Endothelial cell (in vitro differentiated cells): ENCODE measurements around the gene DOCK4. TPM values are rescaled to one million over a fixed set of nuclear protein-coding genes. Genes with fewer than 3 reads are reported as not detected.

Experiments used
- DNase-seq: peaks from one replicate; pipeline ENCODE4 v3.0.0; 2021; ENCODE audit warnings: low spot score
- H3K27ac Mint-ChIP-seq: one replicate; pipeline ENCODE4 v1.8.0; 2021; ENCODE audit warnings: mixed read lengths, inconsistent platforms; ENCODE audit not compliant: unreplicated experiment
- H3K27me3 Mint-ChIP-seq: one replicate; pipeline ENCODE4 v1.8.0; 2021; ENCODE audit warnings: mild to moderate bottlenecking, moderate library complexity, mixed read lengths, inconsistent platforms; ENCODE audit not compliant: unreplicated experiment
- H3K36me3 Mint-ChIP-seq: one replicate; pipeline ENCODE4 v1.8.0; 2021; ENCODE audit warnings: mild to moderate bottlenecking, low read depth, mixed read lengths, inconsistent platforms; ENCODE audit not compliant: unreplicated experiment
- H3K4me1 Mint-ChIP-seq: one replicate; pipeline ENCODE4 v1.8.0; 2021; ENCODE audit warnings: mild to moderate bottlenecking, mixed read lengths, inconsistent platforms; ENCODE audit not compliant: unreplicated experiment
- H3K4me3 Mint-ChIP-seq: one replicate; pipeline ENCODE4 v1.8.0; 2021; ENCODE audit warnings: mild to moderate bottlenecking, mixed read lengths, inconsistent platforms; ENCODE audit not compliant: unreplicated experiment
- H3K9me3 Mint-ChIP-seq: one replicate; pipeline ENCODE4 v1.8.0; 2021; ENCODE audit warnings: mixed read lengths, inconsistent platforms; ENCODE audit not compliant: unreplicated experiment
- CTCF ChIP-seq: fragments of 200-600 bp; sonication (generic); IDR thresholded peaks from one replicate; pipeline ENCODE4 v1.5.0; 2021; ENCODE audit warnings: antibody characterized with exemption; ENCODE audit not compliant: unreplicated experiment
- total RNA-seq: library from RNA; stranded (reverse); fragmentation: NEBNext Ultra II Directional; extraction: Animal tissue kit (Norgen Biotek cat#: 25700); gene quantifications from one replicate; pipeline ENCODE4 v1.2.1, GENCODE V29; 2021; ENCODE audit not compliant: unreplicated experiment

The DOCK4 gene
- total RNA-seq, 1 donor from 2014 or later: 99.2 TPM

- Mint-ChIP-seq H3K27me3 (peaks cover 1% of the 10 kb centered on the region), H3K27ac (no peak overlapping the region), H3K4me3 (no peak overlapping the region), H3K36me3 (peaks cover 6% of the 10 kb centered on the region), H3K4me1 (no peaks in the 10 kb centered on the region), H3K9me3 (no peaks in the 10 kb centered on the region)
- no peak for DNase-seq
- TF ChIP-seq CTCF: no peak
These were observed 500.4 kb downstream of the DOCK4 start for GRCh38 chr7:111705807-111706206.

- Mint-ChIP-seq H3K4me1 (peaks cover 4% of the 10 kb centered on the region), H3K9me3 (no peaks in the 10 kb centered on the region), H3K36me3 (no peaks in the 10 kb centered on the region), H3K27me3 (peaks cover 2% of the 10 kb centered on the region), H3K4me3 (no peak overlapping the region), H3K27ac (no peak overlapping the region)
- no peak for TF ChIP-seq CTCF
- no peak for DNase-seq
These were observed 508.4 kb downstream of the DOCK4 start for GRCh38 chr7:111697771-111698170.

GRCh38 chr7:111694376-111694775, 511.8 kb downstream of the DOCK4 start:
- no peak for DNase-seq
- peaks cover 11% of the 10 kb centered on the region for H3K4me1 Mint-ChIP-seq
- TF ChIP-seq CTCF: no peak
- H3K36me3 Mint-ChIP-seq: no peaks in the 10 kb centered on the region
- H3K27me3 Mint-ChIP-seq: peaks cover 2% of the 10 kb centered on the region
- no peak overlapping the region for H3K27ac Mint-ChIP-seq
- no peak overlapping the region for H3K4me3 Mint-ChIP-seq
- H3K9me3 Mint-ChIP-seq: no peaks in the 10 kb centered on the region

GRCh38 chr7:111690364-111691111, 515.7 kb downstream of the DOCK4 start:
- Mint-ChIP-seq H3K27me3 (no peaks in the 10 kb centered on the region), H3K4me1 (peaks cover 11% of the 10 kb centered on the region), H3K27ac (no peak overlapping the region), H3K36me3 (no peaks in the 10 kb centered on the region), H3K4me3 (no peak overlapping the region), H3K9me3 (no peaks in the 10 kb centered on the region)
- DNase-seq: no peak
- no peak for TF ChIP-seq CTCF

- no peaks in the 10 kb centered on the region for H3K36me3 Mint-ChIP-seq
- no peaks in the 10 kb centered on the region for H3K4me1 Mint-ChIP-seq
- H3K27me3 Mint-ChIP-seq: no peaks in the 10 kb centered on the region
- no peak overlapping the region for H3K4me3 Mint-ChIP-seq
- H3K27ac Mint-ChIP-seq: no peak overlapping the region
- H3K9me3 Mint-ChIP-seq: no peaks in the 10 kb centered on the region
- no peak for TF ChIP-seq CTCF
- DNase-seq: no peak
These were observed 520.9 kb downstream of the DOCK4 start for GRCh38 chr7:111685349-111685748.
